ENCODE results near the gene EGFL7. TPM values are rescaled to one million over a fixed set of nuclear protein-coding genes. Genes with fewer than 3 reads are reported as not detected.

EGFL7 gene
- total RNA-seq, 1 experiment from 2014 or later: 54.6 TPM

GRCh38 chr9:136658849-136659535, 3.7 kb upstream of the EGFL7 start (continued):
- no peak for TF ChIP-seq AFF4 (CRISPR knock-in tag; IDR thresholded peaks at IDR 0.05; ENCODE audit: borderline replicate concordance)
- no peak for TF ChIP-seq AR (CRISPR knock-in tag; IDR thresholded peaks at IDR 0.05)
- TF ChIP-seq EMX1 (CRISPR knock-in tag; IDR thresholded peaks at IDR 0.05): no peak
- no peak for TF ChIP-seq TCF7 (CRISPR knock-in tag; IDR thresholded peaks at IDR 0.05; ENCODE audit: low read depth)
- TF ChIP-seq ZNF423 (CRISPR knock-in tag; IDR thresholded peaks at IDR 0.05): no peak

- CTCF ChIA-PET: interaction anchor here (0.6 to 2.4 kb wide), 2 partner anchors 12 to 23 kb away, joined by 3 to 16 read pairs; no protein-coding TSS in a partner anchor
Measured at GRCh38 chr9:136659861-136660784, 2.6 kb upstream of the EGFL7 start.

GRCh38 chr9:136660971-136661550, 1.7 kb upstream of the EGFL7 start:
- POLR2A ChIA-PET: no interaction called here
- Mint-ChIP-seq H3K4me1 (peaks cover 4% of the 10 kb centered on the region; the same call in 1 of the 2 replicates), H3K27me3 (ENCODE audit: low read depth) (no peaks in the 10 kb centered on the region; the same call in 1 of the 2 replicates), H3K36me3 (no peaks in the 10 kb centered on the region), H3K4me3 (no peak overlapping the region), H3K27ac (no peak overlapping the region), H3K9me3 (no peaks in the 10 kb centered on the region)
- ATAC-seq (no peak), DNase-seq (ENCODE audit: low spot score) (no peak)
- CTCF ChIA-PET: interaction anchor here (1.2 to 2.4 kb wide), 2 partner anchors 11 to 298 kb away, joined by 3 to 16 read pairs; no protein-coding TSS in a partner anchor
- no peak for TF ChIP-seq NR3C1 (CRISPR knock-in tag; conservative IDR thresholded peaks at IDR 0.05; ENCODE audit: low read depth)
- TF ChIP-seq EMX1 (CRISPR knock-in tag; IDR thresholded peaks at IDR 0.05): no peak
- TF ChIP-seq ZNF263 (CRISPR knock-in tag; IDR thresholded peaks at IDR 0.05; ENCODE audit: low read depth): no peak
- TF ChIP-seq IRF1 (CRISPR knock-in tag; IDR thresholded peaks at IDR 0.05): no peak
- TF ChIP-seq ZBTB43 (CRISPR knock-in tag; IDR thresholded peaks at IDR 0.05): no peak
- TF ChIP-seq NFATC4 (CRISPR knock-in tag; IDR thresholded peaks at IDR 0.05): no peak

More at GRCh38 chr9:136659861-136660784, 2.6 kb upstream of the EGFL7 start:
- DNase-seq (ENCODE audit: low spot score) (no peak), ATAC-seq (no peak)
- no peak overlapping the region for H3K27ac Mint-ChIP-seq
- no peaks in the 10 kb centered on the region for H3K9me3 Mint-ChIP-seq
- POLR2A ChIA-PET: no interaction called here
- H3K4me3 Mint-ChIP-seq: no peak overlapping the region
- peaks cover 6% of the 10 kb centered on the region; the same call in 1 of the 2 replicates for H3K4me1 Mint-ChIP-seq
- no peaks in the 10 kb centered on the region for H3K36me3 Mint-ChIP-seq
- no peaks in the 10 kb centered on the region; the same call in 1 of the 2 replicates for H3K27me3 Mint-ChIP-seq (ENCODE audit: low read depth)
- TF ChIP-seq TEAD4 (CRISPR knock-in tag; IDR thresholded peaks at IDR 0.05): no peak
- TF ChIP-seq GRHL2 (CRISPR knock-in tag; IDR thresholded peaks at IDR 0.05; ENCODE audit: insufficient replicate concordance, severe bottlenecking): no peak
- no peak for TF ChIP-seq ESRRA (CRISPR knock-in tag; IDR thresholded peaks at IDR 0.05; ENCODE audit: borderline replicate concordance)
